Prostate gland (tissue), 2 donors: ENCODE data around the gene ABCC8. TPM values are rescaled to one million over a fixed set of nuclear protein-coding genes. Genes with fewer than 3 reads are reported as not detected.

Experiments used
- DNase-seq: peaks from one replicate; pipeline ENCODE4 v3.0.0-alpha.2; 2019; ENCODE audit warnings: low spot score
- H3K27ac ChIP-seq, 2 donors: fragments of 200-600 bp; sonication (generic); 2 replicates each; pipeline ENCODE4 v1.5.1; 2017 to 2019
- H3K27me3 ChIP-seq: fragments of 200-600 bp; sonication (generic); replicated peaks from 2 replicates; pipeline ENCODE4 v1.5.1; 2019; ENCODE audit not compliant: insufficient read depth
- H3K36me3 ChIP-seq, 2 donors: fragments of 200-600 bp; sonication (generic); 1 replicate in 1 of 2; 2 replicates in 1 of 2; pipeline versions ENCODE4 v1.5.1 to v1.8.1; 2017 to 2019
- H3K4me1 ChIP-seq: fragments of 200-600 bp; sonication (generic); replicated peaks from 2 replicates; pipeline ENCODE4 v1.5.1; 2019
- H3K4me3 ChIP-seq, 2 donors: fragments of 200-600 bp; sonication (generic); 2 replicates each; pipeline ENCODE4 v1.5.1; 2017 to 2019
- H3K9me3 ChIP-seq: fragments of 200-600 bp; sonication (generic); 2 replicates; pipeline ENCODE4 v1.5.1; 2017
- POLR2A ChIP-seq: fragments of 450-650 bp; IDR thresholded peaks from one replicate; pipeline ENCODE4 v1.6.1; 2016; ENCODE audit warnings: antibody characterized with exemption, mild to moderate bottlenecking
- POLR2AphosphoS5 ChIP-seq: sonication (generic); formaldehyde crosslinking; IDR thresholded peaks from one replicate; pipeline ENCODE4 v1.6.1; 2017; ENCODE audit warnings: antibody characterized with exemption
- WGBS: methylation state at CpG from one replicate; pipeline ENCODE4 v1.1.5; 2018; 5-methylcytosine and 5-hydroxymethylcytosine counted together
- intact Hi-C: fragments of 100-400 bp; cut with DNase I; formaldehyde crosslinking; loops from one replicate; pipeline ENCODE4 v1.14.2; 2022
- total RNA-seq, 2 donors: library from RNA; depleted of rRNA; stranded (reverse); fragments of >200 nt; gene quantifications; one replicate each; pipeline ENCODE4 v1.1.0, GENCODE V29; 2016
- TF ChIP-seq, protein P1 (sequence below), 4 experiments: fragments of 200-600 bp in 2 of 4; fragments of 450-650 bp in 2 of 4; sonication (generic) in 2 of 4; IDR thresholded peaks; 1 replicate in 3 of 4; 2 replicates in 1 of 4; pipeline ENCODE4 v1.5.1; 2016 to 2019; ENCODE audit warnings: antibody characterized with exemption in 4 of 4, mild to moderate bottlenecking in 2 of 4, moderate library complexity in 2 of 4

Gene ABCC8
- total RNA-seq, 2 donors from 2014 or later, result 5.7 to 10.2 TPM

GRCh38 chr11:17381156-17381555 is 95.5 kb downstream of the ABCC8 start:
- no peak overlapping the region for H3K27ac ChIP-seq
- H3K4me1 ChIP-seq, result no peaks in the 10 kb centered on the region
- no peak overlapping the region for H3K4me3 ChIP-seq
- H3K36me3 ChIP-seq, result no peaks in the 10 kb centered on the region
- no peak for DNase-seq
- no peaks in the 10 kb centered on the region for H3K27me3 ChIP-seq
- no peaks in the 10 kb centered on the region for H3K9me3 ChIP-seq
- no peak for TF ChIP-seq POLR2A
- TF ChIP-seq, protein P1, sequence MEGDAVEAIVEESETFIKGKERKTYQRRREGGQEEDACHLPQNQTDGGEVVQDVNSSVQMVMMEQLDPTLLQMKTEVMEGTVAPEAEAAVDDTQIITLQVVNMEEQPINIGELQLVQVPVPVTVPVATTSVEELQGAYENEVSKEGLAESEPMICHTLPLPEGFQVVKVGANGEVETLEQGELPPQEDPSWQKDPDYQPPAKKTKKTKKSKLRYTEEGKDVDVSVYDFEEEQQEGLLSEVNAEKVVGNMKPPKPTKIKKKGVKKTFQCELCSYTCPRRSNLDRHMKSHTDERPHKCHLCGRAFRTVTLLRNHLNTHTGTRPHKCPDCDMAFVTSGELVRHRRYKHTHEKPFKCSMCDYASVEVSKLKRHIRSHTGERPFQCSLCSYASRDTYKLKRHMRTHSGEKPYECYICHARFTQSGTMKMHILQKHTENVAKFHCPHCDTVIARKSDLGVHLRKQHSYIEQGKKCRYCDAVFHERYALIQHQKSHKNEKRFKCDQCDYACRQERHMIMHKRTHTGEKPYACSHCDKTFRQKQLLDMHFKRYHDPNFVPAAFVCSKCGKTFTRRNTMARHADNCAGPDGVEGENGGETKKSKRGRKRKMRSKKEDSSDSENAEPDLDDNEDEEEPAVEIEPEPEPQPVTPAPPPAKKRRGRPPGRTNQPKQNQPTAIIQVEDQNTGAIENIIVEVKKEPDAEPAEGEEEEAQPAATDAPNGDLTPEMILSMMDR (IDR thresholded peaks at IDR 0.05), result no peak
- TF ChIP-seq POLR2AphosphoS5, result no peak
- intact Hi-C loops, result no loop called here
- WGBS, result 77% methylated on average over 4 of the region's 4 CpGs

GRCh38 chr11:17379383-17380180 is 97.1 kb downstream of the ABCC8 start:
- 84% methylated on average over 7 of the region's 7 CpGs for WGBS
- no peak for DNase-seq
- Histone ChIP-seq H3K4me3 (no peak overlapping the region), H3K27me3 (no peaks in the 10 kb centered on the region), H3K27ac (no peak overlapping the region), H3K4me1 (no peaks in the 10 kb centered on the region), H3K36me3 (no peaks in the 10 kb centered on the region), H3K9me3 (no peaks in the 10 kb centered on the region)
- intact Hi-C loops, result no loop called here
- TF ChIP-seq POLR2AphosphoS5 (no peak), POLR2A (no peak)
- TF ChIP-seq, protein P1 (IDR thresholded peaks at IDR 0.05), result no peak

DNA sequence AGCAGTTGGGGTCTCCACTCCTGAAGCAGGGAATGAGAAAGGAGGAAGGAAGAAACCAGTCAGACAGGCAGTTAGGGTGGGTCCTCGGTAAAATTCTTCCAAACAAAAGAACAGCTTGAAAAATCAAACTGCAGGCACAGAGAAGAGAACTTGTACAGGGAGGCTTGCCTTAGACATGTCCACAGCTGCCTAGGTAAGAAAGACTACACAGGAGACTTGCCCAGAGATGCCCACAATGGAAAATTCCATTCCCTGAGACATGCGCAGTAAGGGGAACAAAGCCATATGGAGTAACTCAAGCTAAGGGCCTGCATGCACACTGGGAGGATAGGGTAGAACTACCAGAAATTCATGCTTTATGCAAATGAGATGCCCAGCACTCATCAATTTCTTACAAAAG is 98.0 kb downstream of the ABCC8 start:
- Histone ChIP-seq H3K9me3 (no peaks in the 10 kb centered on the region), H3K27me3 (no peaks in the 10 kb centered on the region), H3K27ac (no peak overlapping the region), H3K4me1 (no peaks in the 10 kb centered on the region), H3K4me3 (no peak overlapping the region), H3K36me3 (no peaks in the 10 kb centered on the region)
- no peak for DNase-seq
- 47% methylated on average over 2 of the region's 2 CpGs for WGBS
- no peak for TF ChIP-seq POLR2AphosphoS5
- TF ChIP-seq, protein P1 (IDR thresholded peaks at IDR 0.05), result no peak
- no peak for TF ChIP-seq POLR2A
- intact Hi-C loops, result no loop called here

DNA sequence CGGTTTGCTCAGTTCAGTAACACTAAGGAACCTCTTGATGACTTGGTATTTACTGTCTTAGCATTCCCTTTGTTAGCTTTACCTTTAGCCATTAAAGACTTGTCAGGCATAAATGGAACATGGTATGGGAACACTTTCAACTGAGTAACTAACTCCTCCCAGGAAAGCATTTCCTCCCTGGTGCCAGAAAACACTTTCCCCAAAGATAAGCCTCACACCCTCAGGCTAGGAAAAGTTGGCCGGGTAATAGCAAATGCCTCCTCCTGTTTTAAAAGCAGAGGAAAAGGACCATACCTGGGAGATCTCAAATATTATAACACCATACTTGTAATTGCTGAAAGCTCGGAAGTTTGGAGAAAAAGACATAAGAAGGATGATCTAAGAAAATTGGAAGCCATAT is 100.2 kb downstream of the ABCC8 start:
- DNase-seq, result no peak
- no peaks in the 10 kb centered on the region for H3K36me3 ChIP-seq
- no peak overlapping the region for H3K4me3 ChIP-seq
- no peaks in the 10 kb centered on the region for H3K4me1 ChIP-seq
- WGBS, result 58% methylated on average over 3 of the region's 3 CpGs
- no peaks in the 10 kb centered on the region for H3K27me3 ChIP-seq
- H3K27ac ChIP-seq, result no peak overlapping the region
- H3K9me3 ChIP-seq, result no peaks in the 10 kb centered on the region
- TF ChIP-seq POLR2A, result no peak
- intact Hi-C loops, result no loop called here

DNA sequence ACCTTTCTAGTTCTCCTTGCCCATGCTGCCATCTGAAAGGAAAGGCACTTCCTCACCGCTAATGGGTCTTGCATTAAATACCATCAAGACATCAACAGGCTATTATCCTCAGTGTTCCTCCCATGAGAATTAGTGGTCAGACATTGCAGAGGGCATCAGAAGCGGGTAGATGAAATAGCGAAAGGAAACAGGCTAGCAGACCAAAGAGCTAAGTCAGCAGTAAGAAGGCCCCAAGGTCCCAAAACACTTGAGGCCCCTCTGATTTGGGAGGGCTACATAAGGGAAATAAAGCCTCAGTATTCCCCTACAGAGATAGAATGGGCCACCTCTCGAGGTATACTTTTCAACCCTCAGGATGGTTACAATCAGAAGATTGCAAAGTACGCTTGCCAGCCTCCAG is 101.1 kb downstream of the ABCC8 start:
- WGBS, result 92% methylated on average over 5 of the region's 5 CpGs
- Histone ChIP-seq H3K27me3 (no peaks in the 10 kb centered on the region), H3K4me3 (no peak overlapping the region), H3K4me1 (no peaks in the 10 kb centered on the region), H3K9me3 (no peaks in the 10 kb centered on the region), H3K36me3 (no peaks in the 10 kb centered on the region), H3K27ac (no peak overlapping the region)
- no peak for DNase-seq
- TF ChIP-seq POLR2A (no peak), POLR2AphosphoS5 (no peak)
- TF ChIP-seq, protein P1 (IDR thresholded peaks at IDR 0.05), result no peak
- intact Hi-C loops, result no loop called here
